GM19099 (cell line): Measurements from ENCODE around the gene SLC7A5.

Source experiments
- POLR2A ChIP-seq: IDR thresholded peaks from 3 replicates; pipeline ENCODE4 v1.6.1; 2011; ENCODE audit warnings: low read depth; ENCODE audit not compliant: insufficient read length; ENCODE audit errors: extremely low read depth

The SLC7A5 gene

DNA sequence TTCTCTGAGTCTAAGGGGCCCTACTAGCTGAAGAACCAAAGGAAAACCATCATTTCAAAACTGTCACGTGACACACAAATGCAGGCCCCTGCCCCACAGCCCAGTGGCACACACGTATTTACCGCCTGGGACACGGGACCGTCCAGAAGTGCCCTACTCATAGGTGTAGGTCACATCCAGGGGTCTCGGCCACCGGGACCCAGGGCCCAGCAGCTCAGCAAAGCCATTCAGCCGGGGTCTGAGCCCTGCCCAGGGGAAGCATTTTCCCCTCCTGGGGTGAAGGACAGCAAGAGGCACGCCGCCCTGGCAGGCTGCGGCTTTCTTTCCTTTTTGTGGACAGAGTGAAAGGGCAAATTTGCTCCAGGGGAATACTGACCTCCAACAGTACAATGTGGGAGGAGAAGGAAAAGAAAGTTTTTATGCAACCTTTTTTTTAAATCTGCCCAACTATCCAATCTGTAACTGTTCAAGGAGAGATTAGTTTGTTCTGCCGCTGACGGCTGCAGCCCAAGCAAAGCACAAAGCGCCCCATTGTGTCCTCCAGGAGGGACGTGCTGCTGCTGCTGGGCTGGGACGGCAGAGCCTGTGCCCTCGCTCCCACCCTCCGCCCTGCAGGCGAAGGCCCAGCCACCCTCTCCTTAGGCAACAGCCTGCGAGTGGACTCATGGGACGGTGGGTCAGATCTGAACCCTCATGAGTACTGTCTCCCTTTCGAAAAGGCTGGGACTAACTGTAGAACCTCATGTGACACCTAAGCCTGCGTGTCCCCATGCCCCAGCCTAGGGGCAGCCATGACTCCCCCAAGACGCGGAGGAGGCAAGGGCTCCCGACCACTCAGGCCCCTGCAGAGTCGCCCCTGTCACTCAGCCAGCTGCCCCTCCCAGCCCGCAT is 21.3 kb downstream of the SLC7A5 start:
- TF ChIP-seq POLR2A = no peak

DNA sequence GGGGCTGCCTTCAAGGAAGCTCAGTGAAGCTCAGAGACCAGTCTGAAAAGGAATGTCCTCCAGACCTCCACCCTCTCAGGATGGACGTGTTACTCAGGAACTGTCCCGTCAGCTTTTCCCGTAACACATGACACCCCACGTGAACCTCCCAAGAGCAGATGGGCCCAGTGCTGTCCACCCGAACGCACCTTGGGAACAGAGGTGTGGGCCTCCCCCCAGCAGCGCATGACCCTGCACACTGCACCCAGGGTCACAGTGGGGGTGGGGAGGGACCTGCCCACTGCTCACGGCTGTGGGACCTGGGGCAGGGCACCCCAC is 21.9 kb downstream of the SLC7A5 start:
- no peak for TF ChIP-seq POLR2A

DNA sequence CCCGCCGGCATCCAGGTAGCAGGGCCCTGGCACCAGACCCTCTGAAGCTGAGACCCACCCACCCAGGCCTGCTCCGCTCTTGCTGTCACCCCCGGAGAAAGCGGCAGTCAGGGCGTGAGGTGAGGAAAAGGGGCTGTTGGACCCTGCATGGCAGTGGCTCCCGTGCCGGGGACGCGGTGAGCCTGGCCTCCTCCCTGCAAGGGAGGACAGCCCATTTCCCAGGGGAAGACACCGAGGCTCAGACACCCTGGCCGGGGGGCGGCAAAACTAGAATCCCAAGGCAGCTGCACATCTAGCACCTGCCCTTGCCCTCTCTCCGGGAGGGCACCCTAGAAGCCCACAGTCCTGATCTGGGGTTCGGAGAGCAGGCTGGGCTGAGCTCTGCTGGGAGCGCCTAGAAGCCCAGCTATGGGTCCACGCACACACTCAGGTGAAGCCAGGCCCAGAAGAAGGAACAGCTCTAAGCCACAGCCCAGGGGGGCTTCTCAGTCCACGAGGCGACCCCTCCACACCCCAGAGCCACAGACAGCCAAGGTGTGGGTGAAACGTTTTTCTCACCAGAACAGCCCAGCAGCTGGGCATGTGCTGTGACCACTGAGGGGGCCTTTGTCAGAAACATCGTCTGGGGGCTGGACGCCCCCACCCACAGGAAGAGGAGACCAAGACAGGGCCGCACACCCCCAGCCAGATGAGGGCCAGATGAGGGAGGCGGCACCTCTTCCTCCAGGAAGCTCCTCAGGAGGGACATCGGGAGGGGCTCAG is 22.4 kb downstream of the SLC7A5 start:
- no peak for TF ChIP-seq POLR2A

DNA sequence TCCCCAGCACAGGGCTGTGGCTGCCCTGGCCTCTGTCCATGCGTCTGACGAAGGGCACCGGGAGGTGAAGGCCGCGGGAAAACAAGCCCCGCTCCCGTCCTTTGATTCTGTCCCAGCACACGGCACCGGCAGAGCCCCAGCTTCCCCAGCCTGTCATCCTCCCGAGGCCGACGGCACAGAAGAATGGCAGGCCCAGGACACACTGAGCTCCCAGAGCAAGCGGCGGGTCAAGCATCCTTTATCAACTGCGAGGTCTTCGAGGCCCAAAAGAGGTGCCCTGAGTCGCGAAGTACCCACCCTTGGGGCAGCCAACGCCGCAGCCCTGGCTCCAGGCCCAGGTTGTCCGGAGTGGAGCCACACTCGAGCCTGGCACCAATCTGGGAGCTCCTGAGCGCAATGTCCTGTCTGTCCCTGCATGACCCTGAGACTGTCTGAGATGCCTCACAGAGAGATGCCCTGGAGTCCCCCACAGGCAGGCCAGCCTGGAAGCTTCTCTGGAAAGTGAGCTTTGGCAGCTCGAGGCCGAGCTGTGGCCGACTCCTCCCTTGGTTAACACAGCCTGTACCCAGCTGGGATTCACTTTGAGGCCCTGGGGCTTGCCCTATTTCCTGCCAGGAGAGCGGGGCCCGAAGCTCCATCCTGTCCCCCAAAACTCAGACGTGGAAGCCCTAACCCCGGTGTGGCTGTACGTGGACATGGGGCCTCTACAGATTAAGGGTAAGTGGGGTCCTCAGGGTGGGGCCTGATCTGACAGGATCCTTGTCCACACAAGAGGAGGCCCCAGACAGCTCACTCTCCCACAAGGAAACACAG is 23.3 kb downstream of the SLC7A5 start:
- TF ChIP-seq POLR2A = no peak

DNA sequence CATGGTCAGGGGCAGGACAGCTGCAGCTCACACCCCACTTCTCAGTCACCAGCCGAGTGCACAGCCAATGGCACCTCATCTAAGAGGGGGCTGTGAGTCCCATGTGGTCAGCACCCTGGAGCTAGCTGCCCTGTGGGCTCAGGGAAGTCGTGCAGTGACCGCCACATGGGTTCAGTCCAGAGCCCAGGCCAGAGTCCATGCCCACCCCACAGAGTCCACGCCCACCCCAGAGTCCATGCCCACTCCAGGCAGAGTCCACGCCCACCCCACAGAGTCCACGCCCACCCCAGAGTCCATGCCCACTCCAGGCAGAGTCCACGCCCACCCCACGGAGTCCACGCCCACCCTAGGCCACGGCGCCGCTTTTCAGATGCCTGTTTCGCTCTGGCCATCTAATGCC is 24.1 kb downstream of the SLC7A5 start:
- TF ChIP-seq POLR2A = no peak

DNA sequence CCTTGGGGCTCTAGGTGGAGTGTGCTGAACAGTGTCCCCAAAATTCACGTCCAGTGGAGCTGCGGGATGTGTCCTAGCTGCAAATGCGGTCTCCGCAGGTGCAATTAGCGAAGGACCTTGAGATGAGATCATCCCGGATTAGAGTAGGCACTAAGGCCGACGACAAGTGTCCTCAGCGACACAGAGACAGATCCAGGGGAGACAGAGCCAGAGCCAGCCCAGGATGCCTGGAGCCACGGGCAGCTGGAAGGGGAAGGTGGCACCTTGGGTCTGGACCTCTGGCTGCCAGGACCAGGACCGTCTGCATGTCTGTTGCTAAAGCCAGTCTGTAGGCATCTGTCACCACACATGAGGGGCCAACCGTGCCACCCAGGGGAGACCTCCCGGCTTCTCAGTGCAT is 24.5 kb downstream of the SLC7A5 start:
- no peak for TF ChIP-seq POLR2A

DNA sequence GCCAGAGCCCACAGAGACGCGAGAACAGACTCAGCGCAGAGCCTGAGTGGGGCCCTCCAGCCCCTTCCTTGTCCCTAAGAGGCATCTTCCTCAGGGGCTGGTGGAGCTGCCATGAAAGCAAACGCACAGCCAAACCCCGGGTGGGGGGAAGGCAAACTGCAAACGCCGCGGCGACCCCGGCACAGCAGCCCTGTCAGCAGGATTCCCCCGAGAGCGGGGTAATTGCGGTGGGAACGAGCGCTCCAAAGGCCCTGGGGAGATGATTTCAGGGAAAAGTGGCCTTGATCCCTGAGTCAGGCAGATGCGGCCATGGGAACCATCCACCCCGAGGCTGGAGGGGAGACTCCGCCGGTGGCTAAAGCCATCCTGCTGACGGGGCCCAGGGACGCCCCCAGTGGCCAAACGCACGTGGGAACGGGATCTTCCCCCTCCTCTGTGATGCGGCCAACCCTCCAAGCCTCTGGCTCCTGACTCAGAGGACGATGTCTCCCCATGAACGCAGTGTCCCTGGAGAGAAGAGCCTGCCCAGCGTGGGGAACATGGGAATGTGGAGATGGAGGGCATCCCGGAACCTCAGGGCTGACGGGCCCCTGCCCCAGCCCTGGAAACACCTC is 25.1 kb downstream of the SLC7A5 start:
- TF ChIP-seq POLR2A = no peak

DNA sequence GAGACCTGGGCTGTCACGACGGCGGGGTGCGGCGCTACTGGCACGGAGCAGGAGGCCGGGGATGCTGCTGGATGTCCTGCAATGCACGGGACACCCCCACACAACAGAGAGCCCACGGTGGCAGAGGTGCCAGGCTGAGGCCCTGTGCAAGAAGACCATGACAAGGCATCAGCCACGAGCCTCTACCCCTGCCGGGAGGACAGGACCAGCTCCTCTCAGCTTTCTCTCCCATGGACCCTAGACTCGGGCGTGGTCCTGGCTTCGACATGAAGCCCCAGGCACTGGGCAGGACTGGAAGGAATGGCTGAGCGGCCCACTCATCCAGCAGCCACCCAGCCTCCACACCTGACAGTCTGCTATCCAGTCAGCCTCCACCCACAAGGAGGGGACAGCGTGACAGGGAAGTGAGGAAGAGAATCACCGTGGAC is 25.6 kb downstream of the SLC7A5 start:
- no peak for TF ChIP-seq POLR2A

DNA sequence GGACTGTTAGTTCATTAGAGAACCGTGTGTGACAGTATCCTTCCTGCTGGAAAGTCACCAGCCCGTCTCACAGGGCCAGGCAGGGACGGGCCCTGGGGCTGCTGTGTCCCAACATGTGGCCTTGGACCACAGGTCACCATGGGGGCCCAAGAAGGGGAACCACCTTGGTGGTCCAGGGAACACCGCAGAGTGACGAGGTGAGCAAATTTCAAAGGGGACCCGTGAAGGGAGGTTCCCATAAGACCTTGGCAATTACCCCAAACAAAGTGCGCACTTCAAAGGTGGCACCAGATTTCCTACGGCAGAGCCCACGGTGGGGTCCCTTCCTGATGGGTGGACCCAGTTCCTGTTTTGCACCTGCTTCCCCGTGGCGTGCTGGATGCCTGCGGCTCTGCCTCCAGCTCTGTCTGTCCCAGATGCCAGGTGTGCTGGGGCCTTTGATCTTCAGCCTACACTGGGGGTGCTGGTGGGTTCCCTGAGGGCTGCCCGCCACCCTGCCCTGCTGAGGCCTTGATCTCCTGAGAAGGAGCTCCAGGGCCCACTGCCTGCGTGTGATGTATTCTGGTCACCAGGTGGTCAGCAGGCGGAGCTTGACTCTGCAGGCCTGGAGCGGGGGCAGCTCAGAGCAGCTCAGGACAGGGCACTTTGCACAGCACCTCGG is 27.0 kb downstream of the SLC7A5 start:
- TF ChIP-seq POLR2A = no peak

DNA sequence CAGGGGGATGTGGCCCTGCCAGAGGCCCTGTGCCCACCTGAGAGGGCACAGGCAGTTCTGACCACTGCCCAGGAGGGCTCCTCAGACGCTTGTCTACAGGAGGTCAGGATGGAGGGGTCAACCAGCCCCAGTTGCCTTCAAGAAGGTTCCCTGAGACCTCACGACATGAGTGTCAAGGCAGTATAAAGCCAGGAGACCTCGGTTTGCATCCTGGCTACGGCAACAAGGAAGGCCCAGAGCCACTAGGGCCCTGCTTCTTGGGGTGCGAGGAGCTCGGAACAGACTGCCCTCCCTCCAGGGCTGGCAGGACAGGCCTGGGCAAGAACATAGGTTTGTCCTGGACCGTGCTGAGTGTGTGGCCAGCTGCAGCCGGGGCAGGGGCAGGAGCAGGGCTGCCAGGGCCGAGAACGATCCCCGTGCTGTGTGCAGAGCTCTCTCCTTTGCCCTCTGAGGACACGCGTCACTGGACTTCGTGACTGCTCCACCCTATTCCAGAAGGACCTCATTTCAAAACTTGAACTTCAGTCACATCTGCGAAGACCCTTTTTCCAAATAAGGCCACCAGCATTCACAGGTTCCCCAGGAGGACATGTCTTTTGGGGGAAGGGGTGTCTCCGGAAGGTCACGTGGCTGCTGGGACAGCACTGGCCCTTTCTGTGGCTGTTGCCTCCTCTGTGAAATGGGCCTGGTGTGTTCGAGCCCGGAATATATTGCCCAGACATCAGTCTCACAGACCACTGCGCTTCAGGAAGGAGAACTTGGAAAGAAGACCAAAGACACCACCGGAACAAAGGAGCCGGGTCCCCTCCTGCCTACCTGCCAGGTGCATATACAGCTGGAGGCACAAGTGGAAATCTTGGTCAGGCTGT is 27.7 kb downstream of the SLC7A5 start:
- no peak for TF ChIP-seq POLR2A

DNA sequence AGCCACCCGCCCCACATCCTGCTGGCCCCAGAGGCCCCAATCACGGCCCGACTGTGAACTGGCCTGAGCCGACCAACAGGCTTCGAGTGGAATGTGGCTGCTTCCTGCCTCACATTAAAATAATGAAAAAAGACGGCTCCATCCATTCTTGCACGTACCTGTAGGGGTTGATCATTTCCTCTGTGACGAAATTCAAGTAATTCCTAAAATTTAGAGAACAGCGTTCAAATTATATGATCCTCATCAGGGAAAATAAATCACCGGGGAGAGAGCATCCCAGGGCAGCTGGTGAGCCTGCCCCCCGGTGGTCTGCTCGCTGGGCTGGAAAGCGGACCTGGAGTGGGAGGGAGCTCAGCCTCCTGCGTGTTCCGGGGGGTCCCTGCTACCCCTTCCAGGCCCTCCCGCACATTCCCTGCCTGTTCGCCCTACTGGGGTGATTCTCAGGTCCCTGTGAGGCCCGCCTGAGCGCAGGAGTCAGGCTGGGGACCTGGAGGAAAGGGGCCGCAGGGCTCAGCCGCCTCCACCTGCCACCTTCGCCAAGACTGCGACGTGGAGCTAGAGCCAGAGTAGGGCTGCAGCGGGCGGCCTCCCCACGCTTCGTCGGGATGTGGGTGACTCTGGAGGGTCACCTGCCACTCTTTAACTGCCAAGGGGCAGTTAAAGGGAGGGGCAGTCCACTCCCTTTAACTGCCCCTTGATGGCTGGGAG is 28.9 kb downstream of the SLC7A5 start:
- TF ChIP-seq POLR2A = no peak

DNA sequence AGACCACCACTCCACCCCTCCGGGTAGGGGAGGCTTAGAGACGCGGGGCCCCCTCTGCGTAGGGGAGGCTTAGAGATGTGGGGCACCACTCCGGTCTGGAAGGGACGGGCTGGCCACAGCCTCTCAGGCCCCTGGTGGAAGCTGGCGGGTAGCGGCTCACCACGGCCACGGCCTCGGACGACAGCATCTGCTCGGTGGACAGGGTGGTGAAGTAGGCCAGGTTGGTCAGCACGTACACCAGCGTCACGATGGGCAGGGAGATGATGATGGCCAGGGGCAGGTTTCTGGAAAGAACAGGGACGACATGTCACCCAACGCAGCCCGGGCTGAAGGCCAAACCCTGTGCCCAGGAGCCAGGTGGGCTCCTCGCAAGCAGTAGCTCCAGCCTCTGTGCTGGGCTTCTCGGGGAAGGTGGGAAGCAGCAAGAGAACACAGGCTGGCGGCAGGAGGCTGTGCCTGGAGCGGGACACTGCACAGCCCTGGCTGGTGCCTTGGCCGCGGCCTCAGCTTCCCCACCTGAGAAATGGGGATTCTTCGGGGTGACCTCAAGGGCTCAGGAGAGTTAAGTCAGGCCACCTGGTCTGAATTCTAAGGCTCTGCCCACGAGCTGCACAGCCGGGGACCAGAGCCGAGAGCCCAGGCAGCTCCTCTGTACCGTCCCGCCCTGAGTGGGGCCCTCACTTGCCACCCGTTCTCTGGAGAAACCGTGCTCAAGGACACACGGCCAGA is 29.6 kb downstream of the SLC7A5 start:
- TF ChIP-seq POLR2A = no peak
